NAMALWA (cell line): Measurements from ENCODE around the gene TCF25.
"Not testable (repeated sequence)": the region's sequence is repeated elsewhere in the genome, so short reads cannot be mapped to it uniquely, and the experiment has no call there.

ENCODE experiments used
- DNase-seq: peaks from one replicate; pipeline ENCODE4 v3.0.0-alpha.2; 2015; ENCODE audit warnings: low spot score

Gene TCF25

GRCh38 chr16:89879123-89879522, 5.7 kb downstream of the TCF25 start:
- not testable (repeated sequence) for DNase-seq

GRCh38 chr16:89880477-89881367, 7.3 kb downstream of the TCF25 start:
- no peak for DNase-seq

- no peak for DNase-seq
Observed at GRCh38 chr16:89881368-89881730, 8.0 kb downstream of the TCF25 start.

- DNase-seq, result no peak
Observed at GRCh38 chr16:89883346-89884040, 10.1 kb downstream of the TCF25 start.

GRCh38 chr16:89884041-89884421, 10.6 kb downstream of the TCF25 start:
- no peak for DNase-seq

GRCh38 chr16:89887243-89887642, 13.9 kb downstream of the TCF25 start:
- no peak for DNase-seq

- DNase-seq, result no peak
Observed at GRCh38 chr16:89890200-89890599, 16.8 kb downstream of the TCF25 start.

GRCh38 chr16:89890886-89891657, 17.7 kb downstream of the TCF25 start:
- no peak for DNase-seq

GRCh38 chr16:89892055-89892630, 18.8 kb downstream of the TCF25 start:
- DNase-seq, result no peak

- no peak for DNase-seq
Observed at GRCh38 chr16:89892635-89893034, 19.2 kb downstream of the TCF25 start.

- no peak for DNase-seq
Observed at GRCh38 chr16:89893642-89894548, 20.5 kb downstream of the TCF25 start.

GRCh38 chr16:89895482-89896250, 22.3 kb downstream of the TCF25 start:
- no peak for DNase-seq

- DNase-seq, result no peak
Observed at GRCh38 chr16:89897204-89897603, 23.8 kb downstream of the TCF25 start.

GRCh38 chr16:89898201-89898967, 25.0 kb downstream of the TCF25 start:
- DNase-seq, result no peak

- no peak for DNase-seq
Observed at GRCh38 chr16:89899879-89900481, 26.6 kb downstream of the TCF25 start.

GRCh38 chr16:89900885-89901284, 27.5 kb downstream of the TCF25 start:
- DNase-seq, result no peak

GRCh38 chr16:89902980-89903379, 29.6 kb downstream of the TCF25 start:
- no peak for DNase-seq

GRCh38 chr16:89903908-89904515, 30.6 kb downstream of the TCF25 start:
- DNase-seq, result no peak
